Measurements from ENCODE around the gene OR8D2. TPM values are rescaled to one million over a fixed set of nuclear protein-coding genes. Genes with fewer than 3 reads are reported as not detected.
A peak's percentile ranks its signal among the peaks of the same experiment; 100 is the strongest.
"Not testable (repeated sequence)": the region's sequence is repeated elsewhere in the genome, so short reads cannot be mapped to it uniquely, and the experiment has no call there.

The OR8D2 gene
- total RNA-seq, 4 donors from 2014 or later: not detected

GRCh38 chr11:124274000-124274399, 46.0 kb downstream of the OR8D2 start:
- intact Hi-C loops (cut with DNase I; ENCODE audit: low total_unique reads) (no loop called here), in situ Hi-C loops (cut with MboI; ENCODE audit: low pct_ligation_motif_present in 1 of 4, low pct_unique_long_range_greater_than_20kb in 1 of 4, low sequenced_read_pairs in 3 of 4) (no loop called here)
- H3K4me3 ChIP-seq: no peak overlapping the region
- 69% methylated on average over 2 of the region's 2 CpGs; no CpG with 5 or more reads in 1 of the 2 donors for WGBS, 2 donors (ENCODE audit: low coverage in 1 of 2)
- H3K27me3 ChIP-seq: no peaks in the 10 kb centered on the region
- H3K36me3 ChIP-seq: no peaks in the 10 kb centered on the region
- TF ChIP-seq POLR2AphosphoS5 (IDR thresholded peaks at IDR 0.05) (no peak), EP300 (IDR thresholded peaks at IDR 0.05; ENCODE audit: low read depth) (no peak), POLR2A (IDR thresholded peaks at IDR 0.05) (no peak), CTCF (IDR thresholded peaks at IDR 0.05) (no peak)
- peaks cover 0 to 22% (median 7%) of the 10 kb centered on the region in 4 donors for H3K4me1 ChIP-seq
- no peak for DNase-seq
- H3K9me3 ChIP-seq: no peaks in the 10 kb centered on the region
- peak overlapping the region in 3 of 4 donors; percentile 33 to 49 (median 47) for H3K27ac ChIP-seq

GRCh38 chr11:124270886-124271285, 49.1 kb downstream of the OR8D2 start:
- Histone ChIP-seq H3K4me1 (peaks cover 0 to 22% (median 7%) of the 10 kb centered on the region in 4 donors), H3K27ac (peak overlapping the region in 3 of 4 donors; percentile 10 to 62 (median 45))
- H3K4me3 ChIP-seq; H3K27me3 ChIP-seq; H3K36me3 ChIP-seq; in situ Hi-C loops (cut with MboI; ENCODE audit: low pct_ligation_motif_present in 1 of 4, low pct_unique_long_range_greater_than_20kb in 1 of 4, low sequenced_read_pairs in 3 of 4); intact Hi-C loops (cut with DNase I; ENCODE audit: low total_unique reads); H3K9me3 ChIP-seq: not testable (repeated sequence)
- 25 to 40% methylated on average over 6 to 7 of the region's 7 CpGs for WGBS, 2 donors (ENCODE audit: low coverage in 1 of 2)
- peak; percentile 26 for DNase-seq

Other genes with a start within 250 kb of the OR8D2 start
- gene VWA5A, start 204.7 kb downstream of the OR8D2 start, total RNA-seq: 10 to 100 TPM; 10.1 to 72.5 (median 37.2) TPM
- gene OR10D3, start 136.9 kb downstream of the OR8D2 start, total RNA-seq: not detected
- under 1 TPM in 1 of 4 donors, not detected in 3; under 0.01 TPM for gene OR8G1, start 79.1 kb downstream of the OR8D2 start, total RNA-seq
- gene OR8G5, start 63.8 kb downstream of the OR8D2 start, total RNA-seq: under 1 TPM in 1 of 4 donors, not detected in 3; 0.41 TPM
- gene OR8D1, start 6.2 kb downstream of the OR8D2 start, total RNA-seq: under 1 TPM in 1 of 4 donors, not detected in 3; 0.82 TPM
- not detected for gene OR8B2, start 64.3 kb upstream of the OR8D2 start, total RNA-seq
- not detected for gene OR8B3, start 78.8 kb upstream of the OR8D2 start, total RNA-seq
- not detected for gene OR8B4, start 104.7 kb upstream of the OR8D2 start, total RNA-seq
- not detected for gene OR8B8, start 125.5 kb upstream of the OR8D2 start, total RNA-seq
- gene OR8B12, start 223.5 kb upstream of the OR8D2 start, total RNA-seq: not detected
- gene OR8A1, start 249.8 kb upstream of the OR8D2 start, total RNA-seq: not detected